Neural cell (in vitro differentiated cells): Measurements from ENCODE around the gene ADGRD2. TPM values are rescaled to one million over a fixed set of nuclear protein-coding genes. Genes with fewer than 3 reads are reported as not detected.

Source experiments
- H2AFZ ChIP-seq: fragments of 200-600, 300-800 bp; sonication (generic), shearing (Covaris generic); 2 replicates; pipeline ENCODE4 v1.6.0; 2014; ENCODE audit warnings: low read depth, mild to moderate bottlenecking, antibody characterized with exemption, low read length, moderate library complexity
- H3F3A ChIP-seq: fragments of 200-600 bp; shearing (Covaris generic); 2 replicates; pipeline ENCODE4 v1.6.1; 2016; ENCODE audit warnings: mild to moderate bottlenecking, moderate library complexity, mixed read lengths, antibody characterized with exemption, low read length; ENCODE audit not compliant: insufficient read depth, poor library complexity, severe bottlenecking
- H3K27ac ChIP-seq: fragments of 200-600, 300-800 bp; sonication (generic), shearing (Covaris generic); 2 replicates; pipeline ENCODE4 v1.5.1; 2014; ENCODE audit warnings: mild to moderate bottlenecking, low read length, moderate library complexity
- H3K27me3 ChIP-seq: fragments of 300-800, 200-600 bp; sonication (generic), shearing (Covaris generic); 2 replicates; pipeline ENCODE4 v1.6.0; 2014; ENCODE audit warnings: mild to moderate bottlenecking, low read depth, low read length, moderate library complexity; ENCODE audit not compliant: insufficient read depth
- H3K36me3 ChIP-seq: fragments of 300-800, 200-600 bp; sonication (generic), shearing (Covaris generic); 2 replicates; pipeline ENCODE4 v1.5.1; 2014; ENCODE audit warnings: mild to moderate bottlenecking, antibody characterized with exemption, low read length, moderate library complexity; ENCODE audit not compliant: insufficient read depth
- H3K4me2 ChIP-seq: fragments of 300-800, 200-600 bp; sonication (generic), shearing (Covaris generic); 2 replicates; pipeline ENCODE4 v1.6.0; 2014; ENCODE audit warnings: mild to moderate bottlenecking, low read length
- H3K4me3 ChIP-seq: fragments of 300-800, 200-600 bp; sonication (generic), shearing (Covaris generic); 2 replicates; pipeline ENCODE4 v1.5.1; 2014; ENCODE audit warnings: mild to moderate bottlenecking, low read length, moderate library complexity
- H3K79me2 ChIP-seq: fragments of 200-600 bp; shearing (Covaris generic); replicated peaks from 2 replicates; pipeline ENCODE4 v1.6.0; 2014; ENCODE audit warnings: mild to moderate bottlenecking, low read length, moderate library complexity; ENCODE audit not compliant: insufficient read depth
- H3K9ac ChIP-seq: fragments of 300-800, 200-600 bp; sonication (generic), shearing (Covaris generic); 2 replicates; pipeline ENCODE4 v1.6.1; 2016; ENCODE audit warnings: mild to moderate bottlenecking, low read length, mixed read lengths
- H3K9me2 ChIP-seq: fragments of 200-600 bp; shearing (Covaris generic); 2 replicates; pipeline ENCODE4 v1.6.1; 2016; ENCODE audit warnings: mild to moderate bottlenecking, low read length, mixed read lengths; ENCODE audit not compliant: insufficient read depth
- H3K9me3 ChIP-seq: fragments of 200-600, 300-800 bp; sonication (generic), shearing (Covaris generic); 2 replicates; pipeline ENCODE4 v1.6.1; 2016; ENCODE audit warnings: mild to moderate bottlenecking, mixed run types, low read length, moderate library complexity, mixed read lengths
- H4K20me1 ChIP-seq: fragments of 200-600 bp; shearing (Covaris generic); 2 replicates; pipeline ENCODE4 v1.6.1; 2016; ENCODE audit warnings: mild to moderate bottlenecking, mixed run types; ENCODE audit not compliant: insufficient read depth
- CTCF ChIP-seq: fragments of 450-650 bp; IDR thresholded peaks from 2 replicates; pipeline ENCODE4 v1.5.1; 2014; ENCODE audit warnings: antibody characterized with exemption, mild to moderate bottlenecking, moderate library complexity; ENCODE audit not compliant: poor library complexity, severe bottlenecking
- EP300 ChIP-seq: fragments of 450-650 bp; conservative IDR thresholded peaks from 2 replicates; pipeline ENCODE4 v1.6.1; 2014; ENCODE audit warnings: antibody characterized with exemption, mild to moderate bottlenecking, moderate library complexity; ENCODE audit not compliant: poor library complexity, severe bottlenecking
- EZH2 ChIP-seq: fragments of 200-600, 300-800 bp; shearing (Covaris generic), sonication (generic); IDR thresholded peaks from 2 replicates; pipeline ENCODE4 v1.6.1; 2014; ENCODE audit warnings: antibody characterized with exemption, low read length, borderline replicate concordance, mild to moderate bottlenecking; ENCODE audit not compliant: insufficient read depth, poor library complexity, severe bottlenecking
- MXI1 ChIP-seq: fragments of 450-650 bp; conservative IDR thresholded peaks from 2 replicates; pipeline ENCODE4 v1.6.1; 2014; ENCODE audit warnings: antibody characterized with exemption, mild to moderate bottlenecking; ENCODE audit not compliant: poor library complexity, severe bottlenecking
- POLR2AphosphoS5 ChIP-seq: IDR thresholded peaks from 2 replicates; pipeline ENCODE4 v1.6.1; 2012
- RAD21 ChIP-seq: fragments of 450-650 bp; conservative IDR thresholded peaks from 2 replicates; pipeline ENCODE4 v1.6.1; 2014; ENCODE audit warnings: antibody characterized with exemption, mild to moderate bottlenecking, moderate library complexity
- REST ChIP-seq: IDR thresholded peaks from 2 replicates; pipeline ENCODE4 v1.6.1; 2012; ENCODE audit warnings: borderline replicate concordance
- SMC3 ChIP-seq: fragments of 450-650 bp; conservative IDR thresholded peaks from 2 replicates; pipeline ENCODE4 v1.6.1; 2014; ENCODE audit warnings: antibody characterized with exemption, mild to moderate bottlenecking, moderate library complexity; ENCODE audit not compliant: poor library complexity
- TAF1 ChIP-seq: IDR thresholded peaks from 2 replicates; pipeline ENCODE4 v1.6.1; 2012; ENCODE audit warnings: low read depth
- polyA plus RNA-seq: library from polyadenylated mRNA; depleted of rRNA; stranded (reverse); fragments of >200 nt; gene quantifications from 2 replicates; pipeline ENCODE4 v1.2.3, GENCODE V29; 2014

Gene ADGRD2
- polyA plus RNA-seq, 1 donor from 2014 or later: not detected

GRCh38 chr9:124454296-124454695, 4.0 kb downstream of the ADGRD2 start:
- no peak overlapping the region for H2AFZ ChIP-seq
- H3F3A ChIP-seq: no peaks in the 10 kb centered on the region
- H3K79me2 ChIP-seq: no peaks in the 10 kb centered on the region
- no peak overlapping the region for H3K4me3 ChIP-seq
- peaks cover 17% of the 10 kb centered on the region for H3K27me3 ChIP-seq
- H4K20me1 ChIP-seq: no peaks in the 10 kb centered on the region
- no peak overlapping the region for H3K27ac ChIP-seq
- H3K9me2 ChIP-seq: no peaks in the 10 kb centered on the region
- H3K9me3 ChIP-seq: no peaks in the 10 kb centered on the region
- H3K36me3 ChIP-seq: no peaks in the 10 kb centered on the region
- H3K4me2 ChIP-seq: no peak overlapping the region
- TF ChIP-seq SMC3 (no peak), CTCF (no peak), POLR2AphosphoS5 (no peak), MXI1 (no peak), EP300 (no peak), EZH2 (no peak), REST (no peak), RAD21 (no peak), TAF1 (no peak)
- H3K9ac ChIP-seq: no peak overlapping the region

GRCh38 chr9:124454791-124455443, 4.7 kb downstream of the ADGRD2 start:
- Histone ChIP-seq H3K4me3 (no peak overlapping the region), H3K79me2 (no peaks in the 10 kb centered on the region), H3K4me2 (no peak overlapping the region), H3K9me3 (no peaks in the 10 kb centered on the region), H3K9me2 (no peaks in the 10 kb centered on the region), H4K20me1 (no peaks in the 10 kb centered on the region), H2AFZ (no peak overlapping the region), H3K27me3 (peaks cover 15% of the 10 kb centered on the region), H3K36me3 (no peaks in the 10 kb centered on the region), H3K27ac (no peak overlapping the region), H3K9ac (no peak overlapping the region), H3F3A (no peaks in the 10 kb centered on the region)
- TF ChIP-seq EP300 (no peak), TAF1 (no peak), MXI1 (no peak), SMC3 (no peak), REST (no peak), CTCF (no peak), EZH2 (no peak), POLR2AphosphoS5 (no peak), RAD21 (no peak)
